DOHH2 (cell line): ENCODE measurements around the gene MLST8.

Source experiments
- H3F3A ChIP-seq: fragments of 200-600 bp; sonication (generic), shearing (Covaris generic); 2 replicates; pipeline ENCODE4 v1.6.0; 2016; ENCODE audit warnings: antibody characterized with exemption, mild to moderate bottlenecking; ENCODE audit not compliant: control insufficient read depth, insufficient read depth
- H3K27ac ChIP-seq: fragments of 200-600 bp; sonication (generic); 2 replicates; pipeline ENCODE4 v1.5.1; 2014; ENCODE audit warnings: low read depth, mild to moderate bottlenecking, low read length, moderate library complexity
- H3K27me3 ChIP-seq: fragments of 200-600 bp; sonication (generic); 2 replicates; pipeline ENCODE4 v1.6.1; 2014; ENCODE audit warnings: mild to moderate bottlenecking, low read length, mixed read lengths; ENCODE audit not compliant: control insufficient read depth
- H3K36me3 ChIP-seq: fragments of 200-600 bp; sonication (generic); 2 replicates; pipeline ENCODE4 v1.6.1; 2014; ENCODE audit warnings: mild to moderate bottlenecking, low read length, moderate library complexity, mixed read lengths; ENCODE audit not compliant: control insufficient read depth
- H3K4me1 ChIP-seq: fragments of 200-600 bp; sonication (generic); 2 replicates; pipeline ENCODE4 v1.6.1; 2014; ENCODE audit warnings: mild to moderate bottlenecking, low read length, mixed read lengths; ENCODE audit not compliant: control insufficient read depth
- H3K4me2 ChIP-seq: fragments of 200-600 bp; sonication (generic); 2 replicates; pipeline ENCODE4 v1.6.0; 2014; ENCODE audit warnings: mild to moderate bottlenecking, low read length, moderate library complexity
- H3K4me3 ChIP-seq: fragments of 200-600 bp; sonication (generic); 2 replicates; pipeline ENCODE4 v1.5.1; 2014; ENCODE audit warnings: mild to moderate bottlenecking, low read length, mixed read lengths
- H3K79me2 ChIP-seq: fragments of 200-600 bp; sonication (generic); 2 replicates; pipeline ENCODE4 v1.6.1; 2014; ENCODE audit warnings: mild to moderate bottlenecking, low read length, mixed read lengths; ENCODE audit not compliant: control insufficient read depth
- H3K9me2 ChIP-seq: fragments of 200-600 bp; sonication (generic); replicated peaks from 2 replicates; pipeline ENCODE4 v1.6.1; 2014; ENCODE audit warnings: mild to moderate bottlenecking, low read length, mixed read lengths; ENCODE audit not compliant: control insufficient read depth
- H3K9me3 ChIP-seq: fragments of 200-600 bp; sonication (generic); 2 replicates; pipeline ENCODE4 v1.6.1; 2014; ENCODE audit warnings: antibody characterized with exemption, low read length, mixed read lengths; ENCODE audit not compliant: control insufficient read depth, insufficient read depth
- H4K20me1 ChIP-seq: fragments of 200-600 bp; sonication (generic); 2 replicates; pipeline ENCODE4 v1.6.0; 2014; ENCODE audit warnings: low read depth, mild to moderate bottlenecking, antibody characterized with exemption, low read length, moderate library complexity; ENCODE audit not compliant: control insufficient read depth, insufficient read depth
- CTCF ChIP-seq: fragments of 200-600 bp; sonication (generic); IDR thresholded peaks from one replicate; pipeline ENCODE4 v1.5.1; 2014; ENCODE audit warnings: antibody characterized with exemption, mild to moderate bottlenecking, low read depth, low read length; ENCODE audit not compliant: poor library complexity, severe bottlenecking
- EZH2phosphoT487 ChIP-seq: fragments of 200-600 bp; sonication (generic); IDR thresholded peaks from 2 replicates; pipeline ENCODE4 v1.6.1; 2017; ENCODE audit warnings: borderline replicate concordance, mild to moderate bottlenecking, antibody characterized with exemption, low read length, moderate library complexity, mixed read lengths

The MLST8 gene

GRCh38 chr16:2186064-2186463, 19.2 kb upstream of the MLST8 start:
- Histone ChIP-seq H3K4me1 (peaks cover 2% of the 10 kb centered on the region; the same call in 1 of the 2 replicates), H3K9me3 (no peaks in the 10 kb centered on the region), H3K27ac (no peak overlapping the region), H4K20me1 (no peaks in the 10 kb centered on the region), H3K4me2 (no peak overlapping the region), H3F3A (no peaks in the 10 kb centered on the region), H3K79me2 (no peaks in the 10 kb centered on the region), H3K9me2 (no peaks in the 10 kb centered on the region), H3K36me3 (peaks cover 7% of the 10 kb centered on the region; the same call in 1 of the 2 replicates), H3K4me3 (no peak overlapping the region), H3K27me3 (no peaks in the 10 kb centered on the region)
- TF ChIP-seq CTCF (no peak), EZH2phosphoT487 (no peak)

- no peaks in the 10 kb centered on the region for H3K79me2 ChIP-seq
- H3K4me2 ChIP-seq: no peak overlapping the region
- H3K4me1 ChIP-seq: peaks cover 2% of the 10 kb centered on the region; the same call in 1 of the 2 replicates
- H3F3A ChIP-seq: no peaks in the 10 kb centered on the region
- no peak overlapping the region for H3K27ac ChIP-seq
- TF ChIP-seq CTCF: no peak
- no peak for TF ChIP-seq EZH2phosphoT487
- no peaks in the 10 kb centered on the region for H4K20me1 ChIP-seq
- H3K36me3 ChIP-seq: peaks cover 7% of the 10 kb centered on the region; the same call in 1 of the 2 replicates
- H3K9me2 ChIP-seq: no peaks in the 10 kb centered on the region
- no peaks in the 10 kb centered on the region for H3K27me3 ChIP-seq
- no peak overlapping the region for H3K4me3 ChIP-seq
- H3K9me3 ChIP-seq: no peaks in the 10 kb centered on the region
Measured at GRCh38 chr16:2186505-2186904, 18.7 kb upstream of the MLST8 start.

GRCh38 chr16:2187212-2187611, 18.0 kb upstream of the MLST8 start:
- Histone ChIP-seq H3K4me3 (no peak overlapping the region), H3F3A (no peaks in the 10 kb centered on the region), H3K27me3 (no peaks in the 10 kb centered on the region)

More at GRCh38 chr16:2187212-2187611, 18.0 kb upstream of the MLST8 start:
- no peak overlapping the region for H3K4me2 ChIP-seq
- peaks cover 3% of the 10 kb centered on the region; the same call in 1 of the 2 replicates for H3K36me3 ChIP-seq
- H4K20me1 ChIP-seq: no peaks in the 10 kb centered on the region
- TF ChIP-seq EZH2phosphoT487: no peak
- no peak for TF ChIP-seq CTCF
- no peaks in the 10 kb centered on the region for H3K79me2 ChIP-seq
- H3K9me2 ChIP-seq: no peaks in the 10 kb centered on the region
- peaks cover 2% of the 10 kb centered on the region; the same call in 1 of the 2 replicates for H3K4me1 ChIP-seq
- no peak overlapping the region for H3K27ac ChIP-seq
- no peaks in the 10 kb centered on the region for H3K9me3 ChIP-seq
